ENCODE measurements around the gene ZMIZ1. TPM values are rescaled to one million over a fixed set of nuclear protein-coding genes. Genes with fewer than 3 reads are reported as not detected.

Gene ZMIZ1
- total RNA-seq, 1 experiment from 2014 or later: 28.4 TPM

DNA sequence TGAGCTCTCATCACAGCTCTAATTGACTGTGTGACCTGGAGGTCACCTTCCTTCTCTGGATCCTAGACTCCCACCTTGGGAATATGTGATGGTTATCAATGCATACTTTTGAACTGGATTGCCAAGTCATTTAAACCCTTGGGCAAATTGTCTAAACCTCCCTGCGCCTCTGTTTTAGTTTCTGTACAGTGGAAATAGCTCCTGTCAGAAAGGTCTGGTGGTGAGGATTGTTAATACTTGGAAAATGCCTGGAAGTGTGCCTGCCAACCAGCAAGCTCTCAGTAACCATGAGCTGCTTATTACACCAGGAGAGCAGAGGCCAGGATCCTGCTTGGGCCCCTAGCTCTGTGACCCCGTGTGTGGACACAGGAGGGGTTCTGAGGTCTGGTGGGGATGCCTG is 169.8 kb downstream of the ZMIZ1 start:
- Histone ChIP-seq H3K9ac (ENCODE audit: low read length) (no peak overlapping the region), H3K9me2 (ENCODE audit: insufficient read depth) (no peaks in the 10 kb centered on the region), H3K9me3 (ENCODE audit: control insufficient read depth in 1 of 2, insufficient read depth in 1 of 2, low read depth in 1 of 2, low read length in 2 of 2) (no peaks in the 10 kb centered on the region), H3K4me1 (ENCODE audit: control insufficient read depth in 1 of 2, insufficient read depth in 2 of 2, low read length in 2 of 2) (peaks cover 0 to 28% of the 10 kb centered on the region in 2 experiments; a peak in 2 of 4 replicates), H3K27me3 (ENCODE audit: insufficient read depth, low read length) (no peaks in the 10 kb centered on the region), H3K4me3 (replicated peaks in 1 of 2; ENCODE audit: low read depth in 1 of 2, low read length in 2 of 2) (no peak overlapping the region), H2AFZ (ENCODE audit: low read depth, low read length, poor library complexity, severe bottlenecking) (no peak overlapping the region), H3K27ac (ENCODE audit: low read depth, low read length) (no peak overlapping the region), H4K20me1 (ENCODE audit: insufficient read depth) (no peaks in the 10 kb centered on the region), H3K36me3 (ENCODE audit: control insufficient read depth in 1 of 2, insufficient read depth in 2 of 2, low read length in 2 of 2) (no peaks in the 10 kb centered on the region), H3K79me2 (ENCODE audit: insufficient read depth, low read length) (no peaks in the 10 kb centered on the region), H3K4me2 (ENCODE audit: low read length) (no peak overlapping the region)
- ChIA-PET POLR2A (interaction anchor here (0.5 kb wide), 1 partner anchor 265 kb away, joined by 3 read pairs; no protein-coding TSS in a partner anchor), CTCF (no interaction called here), RAD21 (ENCODE audit: low non-redundant PET in 1 of 2, low total read pairs in 2 of 2, uncharacterized antibody in 2 of 2, unreplicated experiment in 2 of 2) (no interaction called here)
- TF ChIP-seq ZBTB33 (IDR thresholded peaks at IDR 0.05; ENCODE audit: extremely low read depth, insufficient replicate concordance, low read length): no peak
- TF ChIP-seq, protein P1, sequence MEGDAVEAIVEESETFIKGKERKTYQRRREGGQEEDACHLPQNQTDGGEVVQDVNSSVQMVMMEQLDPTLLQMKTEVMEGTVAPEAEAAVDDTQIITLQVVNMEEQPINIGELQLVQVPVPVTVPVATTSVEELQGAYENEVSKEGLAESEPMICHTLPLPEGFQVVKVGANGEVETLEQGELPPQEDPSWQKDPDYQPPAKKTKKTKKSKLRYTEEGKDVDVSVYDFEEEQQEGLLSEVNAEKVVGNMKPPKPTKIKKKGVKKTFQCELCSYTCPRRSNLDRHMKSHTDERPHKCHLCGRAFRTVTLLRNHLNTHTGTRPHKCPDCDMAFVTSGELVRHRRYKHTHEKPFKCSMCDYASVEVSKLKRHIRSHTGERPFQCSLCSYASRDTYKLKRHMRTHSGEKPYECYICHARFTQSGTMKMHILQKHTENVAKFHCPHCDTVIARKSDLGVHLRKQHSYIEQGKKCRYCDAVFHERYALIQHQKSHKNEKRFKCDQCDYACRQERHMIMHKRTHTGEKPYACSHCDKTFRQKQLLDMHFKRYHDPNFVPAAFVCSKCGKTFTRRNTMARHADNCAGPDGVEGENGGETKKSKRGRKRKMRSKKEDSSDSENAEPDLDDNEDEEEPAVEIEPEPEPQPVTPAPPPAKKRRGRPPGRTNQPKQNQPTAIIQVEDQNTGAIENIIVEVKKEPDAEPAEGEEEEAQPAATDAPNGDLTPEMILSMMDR (IDR thresholded peaks at IDR 0.05 in 2 of 3, conservative IDR thresholded peaks at IDR 0.05 in 1 of 3; ENCODE audit: borderline replicate concordance in 1 of 3, insufficient read depth in 1 of 3, low read depth in 2 of 3, low read length in 2 of 3): no peak
- no peak for TF ChIP-seq ZNF274 (IDR thresholded peaks at IDR 0.05; ENCODE audit: low read depth, low read length)
- no peak for TF ChIP-seq ZFX (IDR thresholded peaks at IDR 0.05)
- TF ChIP-seq YY1 (IDR thresholded peaks at IDR 0.05; ENCODE audit: extremely low read depth, insufficient replicate concordance, low read depth, low read length): no peak
- no peak for TF ChIP-seq ELF1 (IDR thresholded peaks at IDR 0.05; ENCODE audit: borderline replicate concordance, low read depth)
- TF ChIP-seq FOSL1 (IDR thresholded peaks at IDR 0.05; ENCODE audit: low read depth): no peak
- no peak for TF ChIP-seq SIN3A (IDR thresholded peaks at IDR 0.05; ENCODE audit: low read depth)
- TF ChIP-seq TCF7L2 (IDR thresholded peaks at IDR 0.05; ENCODE audit: borderline replicate concordance, extremely low read depth, insufficient read depth, insufficient read length): no peak
- TF ChIP-seq, protein P2, sequence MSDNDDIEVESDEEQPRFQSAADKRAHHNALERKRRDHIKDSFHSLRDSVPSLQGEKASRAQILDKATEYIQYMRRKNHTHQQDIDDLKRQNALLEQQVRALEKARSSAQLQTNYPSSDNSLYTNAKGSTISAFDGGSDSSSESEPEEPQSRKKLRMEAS (IDR thresholded peaks at IDR 0.05): no peak
- no peak for ATAC-seq
- DNase-seq (ENCODE audit: low read depth, low spot score): no peak
- intact Hi-C loops (cut with micrococcal nuclease): no loop called here
- no TSS peak for BruUV-seq (replicated peaks)
